GM12878 (cell line): ENCODE measurements around the gene THSD4. TPM values are rescaled to one million over a fixed set of nuclear protein-coding genes. Genes with fewer than 3 reads are reported as not detected.

Experiments
- ATAC-seq: fragments of 200-7000 bp; cut with Tn5 transposase; 3 replicates; pipeline ENCODE4 v1.9.1; 2020; ENCODE audit warnings: mild to moderate bottlenecking, moderate library complexity
- BruUV-seq: library from RNA; stranded (reverse); fragments of 400-500 nt; replicated peaks from 2 replicates; lab custom pipeline; 2021; lab: Mats Ljungman, UMichigan
- CTCF ChIA-PET: fragments of 300-600 bp; sonication (Branson Sonifier 250); formaldehyde crosslinking; extraction: SDS; loops from one replicate; lab custom pipeline; 2021; ENCODE audit warnings: inconsistent platforms; lab: Yijun Ruan, JAX
- POLR2A ChIA-PET: fragments of 350-600 bp; formaldehyde crosslinking; extraction: SDS; loops from one replicate; lab custom pipeline; 2021; ENCODE audit warnings: inconsistent platforms; lab: Charles Lee
- RAD21 ChIA-PET: fragments of 300-600 bp; sonication (Branson Sonifier 250); formaldehyde crosslinking; loops from one replicate; lab custom pipeline; 2023; ENCODE audit warnings: antibody characterized with exemption; ENCODE audit not compliant: unreplicated experiment; lab: Charles Lee
- SMC1A ChIA-PET: fragments of 300-600 bp; sonication (Branson Sonifier 250); formaldehyde crosslinking; loops from one replicate; lab custom pipeline; 2023; ENCODE audit not compliant: unreplicated experiment, uncharacterized antibody; lab: Charles Lee
- DNase-seq: peaks from one replicate; pipeline ENCODE4 v3.0.0-alpha.2; 2011; ENCODE audit warnings: low read depth, low spot score
- FAIRE-seq: peaks from 3 replicates; lab custom pipeline; 2011; peaks lifted over from hg19 to GRCh38; lab: Jason Lieb, UNC
- H2AFZ ChIP-seq: 2 replicates; pipeline ENCODE4 v1.6.0; 2011; ENCODE audit warnings: low read depth, low read length, control low read depth; ENCODE audit not compliant: control insufficient read depth
- H3K27ac ChIP-seq: 2 replicates; pipeline ENCODE4 v1.5.1; 2011; ENCODE audit warnings: control low read depth; ENCODE audit not compliant: control insufficient read depth, insufficient read depth
- H3K27me3 ChIP-seq, 2 experiments: replicated peaks in 1 of 2; 2 replicates each; pipeline versions ENCODE4 v1.6.0 to v1.6.1; 2011; ENCODE audit warnings: low read length in 1 of 2; ENCODE audit not compliant: control insufficient read depth in 2 of 2, insufficient read depth in 2 of 2
- H3K36me3 ChIP-seq, 2 experiments: 2 replicates each; pipeline ENCODE4 v1.5.1; 2011; ENCODE audit warnings: low read length in 1 of 2; ENCODE audit not compliant: control insufficient read depth in 2 of 2, insufficient read depth in 2 of 2
- H3K4me1 ChIP-seq: 2 replicates; pipeline ENCODE4 v1.6.1; 2011; ENCODE audit warnings: mild to moderate bottlenecking, low read length, moderate library complexity, mixed read lengths; ENCODE audit not compliant: control insufficient read depth, insufficient read depth
- H3K4me2 ChIP-seq: 2 replicates; pipeline ENCODE4 v1.6.0; 2011; ENCODE audit warnings: control low read depth; ENCODE audit not compliant: control insufficient read depth, insufficient read depth
- H3K4me3 ChIP-seq: fragments of 200-600 bp; sonication (generic); 2 replicates; pipeline ENCODE4 v1.5.1; 2016
- H3K79me2 ChIP-seq: 2 replicates; pipeline ENCODE4 v1.6.0; 2011; ENCODE audit warnings: low read length; ENCODE audit not compliant: control insufficient read depth, insufficient read depth
- H3K9ac ChIP-seq: 2 replicates; pipeline ENCODE4 v1.8.0; 2011; ENCODE audit warnings: low read length, control low read depth, mixed read lengths; ENCODE audit not compliant: control insufficient read depth, insufficient read depth
- H3K9me3 ChIP-seq: replicated peaks from 3 replicates; pipeline ENCODE4 v1.5.1; 2011; ENCODE audit warnings: mild to moderate bottlenecking, low read length; ENCODE audit not compliant: control insufficient read depth, insufficient read depth
- H4K20me1 ChIP-seq: 2 replicates; pipeline ENCODE4 v1.6.0; 2011; ENCODE audit not compliant: control insufficient read depth, insufficient read depth
- BACH1 ChIP-seq: fragments of 450-650 bp; IDR thresholded peaks from 2 replicates; pipeline ENCODE4 v1.6.1; 2017; ENCODE audit warnings: mild to moderate bottlenecking, borderline replicate concordance
- BCLAF1 ChIP-seq: fragments of 450-650 bp; IDR thresholded peaks from 2 replicates; pipeline ENCODE4 v1.6.1; 2017; ENCODE audit warnings: antibody characterized with exemption, mild to moderate bottlenecking, moderate library complexity
- EZH2 ChIP-seq: IDR thresholded peaks from 2 replicates; pipeline ENCODE4 v1.6.1; 2012; ENCODE audit warnings: low read depth, mild to moderate bottlenecking, control low read depth, inconsistent platforms, low read length, borderline replicate concordance; ENCODE audit not compliant: control insufficient read depth
- IKZF2 ChIP-seq, 2 experiments: fragments of 450-650 bp; IDR thresholded peaks; 2 replicates each; pipeline ENCODE4 v1.6.1; 2017; ENCODE audit warnings: mild to moderate bottlenecking in 2 of 2, moderate library complexity in 2 of 2
- JUND ChIP-seq: IDR thresholded peaks from 2 replicates; pipeline ENCODE4 v1.6.1; 2012; ENCODE audit warnings: low read depth, mild to moderate bottlenecking, low read length, improper control_type of control experiment, moderate library complexity
- KLF5 ChIP-seq: fragments of 450-650 bp; IDR thresholded peaks from 2 replicates; pipeline ENCODE4 v1.6.1; 2014; ENCODE audit warnings: mild to moderate bottlenecking; ENCODE audit not compliant: partially characterized antibody
- NBN ChIP-seq: fragments of 450-650 bp; IDR thresholded peaks from 2 replicates; pipeline ENCODE4 v1.6.1; 2016
- NR2F1 ChIP-seq: fragments of 450-650 bp; conservative IDR thresholded peaks from 2 replicates; pipeline ENCODE4 v1.6.1; 2017; ENCODE audit warnings: mild to moderate bottlenecking
- POU2F2 ChIP-seq: IDR thresholded peaks from 3 replicates; pipeline ENCODE4 v1.6.1; 2011; ENCODE audit warnings: low read depth, mild to moderate bottlenecking, low read length, borderline replicate concordance
- PRDM15 ChIP-seq: fragments of 450-650 bp; formaldehyde crosslinking; IDR thresholded peaks from 2 replicates; pipeline ENCODE4 v1.4.0; 2020; ENCODE audit warnings: mild to moderate bottlenecking, moderate library complexity
- RAD21 ChIP-seq: IDR thresholded peaks from 2 replicates; pipeline ENCODE4 v1.6.1; 2011; ENCODE audit warnings: mild to moderate bottlenecking, low read depth, low read length, moderate library complexity; ENCODE audit not compliant: insufficient read depth
- RBBP5 ChIP-seq: fragments of 200-600 bp; sonication (generic); conservative IDR thresholded peaks from 2 replicates; pipeline ENCODE4 v1.6.1; 2016
- SREBF2 ChIP-seq: IDR thresholded peaks from 2 replicates; pipeline ENCODE4 v1.6.1; 2012; ENCODE audit warnings: mild to moderate bottlenecking, low read length
- SRF ChIP-seq, 2 experiments: IDR thresholded peaks; 2 replicates each; pipeline ENCODE4 v1.6.1; 2011; ENCODE audit warnings: low read depth in 2 of 2, low read length in 2 of 2, mild to moderate bottlenecking in 1 of 2, moderate library complexity in 1 of 2
- TAF1 ChIP-seq: IDR thresholded peaks from 2 replicates; pipeline ENCODE4 v1.6.1; 2011; ENCODE audit warnings: mild to moderate bottlenecking, low read depth, low read length, borderline replicate concordance
- ZBTB33 ChIP-seq: fragments of 450-650 bp; IDR thresholded peaks from 2 replicates; pipeline ENCODE4 v1.6.1; 2017; ENCODE audit warnings: mild to moderate bottlenecking
- ZNF24 ChIP-seq: fragments of 450-650 bp; IDR thresholded peaks from 2 replicates; pipeline ENCODE4 v1.6.1; 2017; ENCODE audit warnings: antibody characterized with exemption, mild to moderate bottlenecking
- WGBS: methylation state at CpG from one replicate; pipeline ENCODE4 v1.1.6; 2016; ENCODE audit warnings: low lambda C conversion rate; ENCODE audit not compliant: insufficient replicate concordance, insufficient coverage; ENCODE audit errors: missing lambda C conversion rate; 5-methylcytosine and 5-hydroxymethylcytosine counted together
- in situ Hi-C: fragments of 300-500 bp; cut with MboI; formaldehyde crosslinking; loops from 9 replicates; pipeline ENCODE4 v1.14.3; 2018; ENCODE audit warnings: mixed read lengths
- intact Hi-C: fragments of 100-400 bp; cut with micrococcal nuclease; formaldehyde crosslinking; loops from one replicate; pipeline ENCODE4 v1.14.2; 2022; ENCODE audit not compliant: unreplicated experiment
- polyA plus RNA-seq, 11 experiments: library from polyadenylated mRNA; depleted of rRNA in 4 of 11; unstranded in 6 of 11; stranded (reverse) in 5 of 11; fragments of >200 nt; fragmentation: Nextera tagmentation in 4 of 11; fragmentation: Illumina TruSeq in 1 of 11; extraction: Ambion mirVana in 4 of 11; extraction: Trizol in 1 of 11; gene quantifications; 1 replicate in 1 of 11; 2 replicates in 10 of 11; pipeline versions ENCODE4 v1.2.1 to v1.2.3, GENCODE V29; 2011 to 2016; ENCODE audit warnings: inconsistent platforms in 2 of 11, missing spikeins in 2 of 11, low read depth in 1 of 11
- total RNA-seq, 4 experiments: library from RNA; depleted of rRNA in 3 of 4; stranded (reverse); fragments of >200 nt in 3 of 4; fragmentation: Illumina TruSeq in 1 of 4; extraction: Trizol in 1 of 4; gene quantifications; 2 replicates each; pipeline versions ENCODE4 v1.2.1 to v1.2.3, GENCODE V29; 2013 to 2021

THSD4 gene
- total and polyA plus RNA-seq, 10 of the 15 experiments (the other 5 are each of a cell fraction or from before 2014, with no cell fraction given): 0.04 to 0.13 (median 0.05) TPM; not detected in 7

GRCh38 chr15:71413419-71413818 is 298.1 kb downstream of the THSD4 start:
- Histone ChIP-seq H3K79me2 (no peaks in the 10 kb centered on the region), H2AFZ (no peak overlapping the region), H3K27ac (no peak overlapping the region), H4K20me1 (no peaks in the 10 kb centered on the region), H3K36me3 (no peaks in the 10 kb centered on the region), H3K27me3 (no peaks in the 10 kb centered on the region), H3K9me3 (no peaks in the 10 kb centered on the region), H3K9ac (no peak overlapping the region), H3K4me2 (no peak overlapping the region), H3K4me1 (no peaks in the 10 kb centered on the region), H3K4me3 (no peak overlapping the region)
- FAIRE-seq (no peak), DNase-seq (no peak), ATAC-seq (no peak)
- WGBS: 33% methylated on average over 3 of the region's 3 CpGs
- RAD21 ChIA-PET: no interaction called here
- in situ Hi-C loops (no loop called here), intact Hi-C loops (no loop called here)
- CTCF ChIA-PET: no interaction called here
- SMC1A ChIA-PET: interaction anchor here (0.6 to 1.1 kb wide), 2 partner anchors 16 to 1371 kb away, joined by 3 read pairs; no protein-coding TSS in a partner anchor
- BruUV-seq: no TSS peak
- POLR2A ChIA-PET: no interaction called here
- no peak for TF ChIP-seq SREBF2
- no peak for TF ChIP-seq POU2F2
- TF ChIP-seq ZBTB33: no peak
- TF ChIP-seq ZNF24: no peak
- TF ChIP-seq SRF (IDR thresholded peaks at IDR 0.05; ENCODE audit: low read depth in 2 of 2, low read length in 2 of 2): no peak
- TF ChIP-seq PRDM15 (CRISPR knock-in tag): no peak
- TF ChIP-seq BACH1: no peak
- TF ChIP-seq BCLAF1: no peak
- no peak for TF ChIP-seq KLF5
- no peak for TF ChIP-seq IKZF2 (IDR thresholded peaks at IDR 0.05)
- TF ChIP-seq TAF1: no peak
- TF ChIP-seq JUND: no peak
- TF ChIP-seq RAD21: no peak
- TF ChIP-seq EZH2: no peak
- TF ChIP-seq RBBP5: no peak
- no peak for TF ChIP-seq NBN
- no peak for TF ChIP-seq NR2F1
